OCI-LY3 (cell line): Measurements from ENCODE around the gene TNK1.

ENCODE experiments used
- EZH2phosphoT487 ChIP-seq: fragments of 200-600 bp; shearing (Covaris generic); IDR thresholded peaks from 2 replicates; pipeline ENCODE4 v1.6.1; 2018; ENCODE audit warnings: antibody characterized with exemption, mixed run types, low read depth
- TF ChIP-seq, protein P1 (sequence below): fragments of 200-600, 300-600 bp; sonication (generic); IDR thresholded peaks from 2 replicates; pipeline ENCODE4 v1.5.1; 2014; ENCODE audit warnings: antibody characterized with exemption, low read length, low read depth

DNA sequence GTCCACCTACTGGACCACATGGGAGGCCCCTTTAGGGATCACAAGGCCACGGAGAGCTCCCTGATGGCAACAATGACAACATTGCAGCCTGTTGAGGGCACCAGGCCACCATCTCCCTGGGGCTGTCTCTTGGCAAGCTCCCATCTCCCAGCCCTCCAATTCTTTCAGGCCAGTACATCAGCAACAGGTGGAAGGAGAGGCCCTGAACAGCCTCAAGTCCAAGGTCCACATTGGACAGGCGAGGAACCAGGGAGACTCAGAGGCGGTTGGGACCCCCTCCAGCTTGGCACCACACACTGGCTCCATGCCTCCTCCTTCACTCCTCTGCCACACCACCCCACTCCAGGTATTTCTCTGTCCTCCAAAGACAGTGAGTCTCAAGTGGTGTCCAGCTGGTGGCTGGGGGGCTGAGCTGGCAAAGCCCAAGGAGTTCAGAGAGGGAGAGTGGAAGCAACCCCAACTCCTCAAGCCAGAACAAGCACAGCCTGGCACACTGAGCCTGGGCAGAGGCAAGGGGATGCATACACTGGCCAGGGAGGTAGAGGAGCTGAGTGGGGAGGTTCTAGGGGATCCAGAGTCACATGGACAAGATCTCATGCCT is 45.9 kb upstream of the TNK1 start:
- TF ChIP-seq, protein P1, sequence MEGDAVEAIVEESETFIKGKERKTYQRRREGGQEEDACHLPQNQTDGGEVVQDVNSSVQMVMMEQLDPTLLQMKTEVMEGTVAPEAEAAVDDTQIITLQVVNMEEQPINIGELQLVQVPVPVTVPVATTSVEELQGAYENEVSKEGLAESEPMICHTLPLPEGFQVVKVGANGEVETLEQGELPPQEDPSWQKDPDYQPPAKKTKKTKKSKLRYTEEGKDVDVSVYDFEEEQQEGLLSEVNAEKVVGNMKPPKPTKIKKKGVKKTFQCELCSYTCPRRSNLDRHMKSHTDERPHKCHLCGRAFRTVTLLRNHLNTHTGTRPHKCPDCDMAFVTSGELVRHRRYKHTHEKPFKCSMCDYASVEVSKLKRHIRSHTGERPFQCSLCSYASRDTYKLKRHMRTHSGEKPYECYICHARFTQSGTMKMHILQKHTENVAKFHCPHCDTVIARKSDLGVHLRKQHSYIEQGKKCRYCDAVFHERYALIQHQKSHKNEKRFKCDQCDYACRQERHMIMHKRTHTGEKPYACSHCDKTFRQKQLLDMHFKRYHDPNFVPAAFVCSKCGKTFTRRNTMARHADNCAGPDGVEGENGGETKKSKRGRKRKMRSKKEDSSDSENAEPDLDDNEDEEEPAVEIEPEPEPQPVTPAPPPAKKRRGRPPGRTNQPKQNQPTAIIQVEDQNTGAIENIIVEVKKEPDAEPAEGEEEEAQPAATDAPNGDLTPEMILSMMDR, result no peak
- no peak for TF ChIP-seq EZH2phosphoT487
